MM.1S (cell line): ENCODE data around the gene CHST1.

Experiments used
- DNase-seq: peaks from one replicate; pipeline ENCODE4 v3.0.0-alpha.2; 2015
- H2AFZ ChIP-seq: fragments of 300-600 bp; sonication (generic); 2 replicates; pipeline ENCODE4 v1.6.0; 2016; ENCODE audit warnings: antibody characterized with exemption, low read length
- H3F3A ChIP-seq: fragments of 300-600 bp; sonication (generic); 2 replicates; pipeline ENCODE4 v1.6.1; 2016; ENCODE audit warnings: mild to moderate bottlenecking, antibody characterized with exemption, low read length, moderate library complexity, mixed read lengths; ENCODE audit not compliant: insufficient read depth
- H3K27ac ChIP-seq: fragments of 300-600 bp; sonication (generic); 2 replicates; pipeline ENCODE4 v1.5.1; 2016; ENCODE audit warnings: mild to moderate bottlenecking, low read length
- H3K27me3 ChIP-seq: fragments of 300-600 bp; sonication (generic); replicated peaks from 2 replicates; pipeline ENCODE4 v1.6.0; 2016; ENCODE audit warnings: low read length; ENCODE audit not compliant: insufficient read depth
- H3K36me3 ChIP-seq: fragments of 300-600 bp; sonication (generic); replicated peaks from 2 replicates; pipeline ENCODE4 v1.6.1; 2016; ENCODE audit warnings: mild to moderate bottlenecking, low read length, mixed read lengths; ENCODE audit not compliant: insufficient read depth
- H3K4me1 ChIP-seq: fragments of 300-600 bp; sonication (generic); 2 replicates; pipeline ENCODE4 v1.6.1; 2016; ENCODE audit warnings: low read length, mixed read lengths
- H3K4me2 ChIP-seq: fragments of 300-600 bp; sonication (generic); 2 replicates; pipeline ENCODE4 v1.6.0; 2016; ENCODE audit warnings: low read depth, low read length
- H3K4me3 ChIP-seq: fragments of 300-600 bp; sonication (generic); 2 replicates; pipeline ENCODE4 v1.5.1; 2016; ENCODE audit warnings: low read length, mixed read lengths
- H3K79me2 ChIP-seq: fragments of 300-600 bp; sonication (generic); 2 replicates; pipeline ENCODE4 v1.6.1; 2016; ENCODE audit warnings: mixed run types, low read length, mixed read lengths
- H3K9ac ChIP-seq: fragments of 300-600 bp; sonication (generic); 2 replicates; pipeline ENCODE4 v1.6.1; 2016; ENCODE audit warnings: low read length, mixed read lengths
- H3K9me2 ChIP-seq: fragments of 300-600 bp; sonication (generic); replicated peaks from 2 replicates; pipeline ENCODE4 v1.6.1; 2016; ENCODE audit warnings: mild to moderate bottlenecking, low read length, mixed read lengths; ENCODE audit not compliant: insufficient read depth
- H3K9me3 ChIP-seq: fragments of 300-600 bp; sonication (generic); replicated peaks from 2 replicates; pipeline ENCODE4 v1.6.1; 2016; ENCODE audit warnings: mild to moderate bottlenecking, low read length, mixed read lengths; ENCODE audit not compliant: insufficient read depth
- H4K20me1 ChIP-seq: fragments of 300-600 bp; sonication (generic); 2 replicates; pipeline ENCODE4 v1.6.1; 2016; ENCODE audit warnings: mild to moderate bottlenecking, low read length, moderate library complexity, mixed read lengths; ENCODE audit not compliant: insufficient read depth
- EZH2 ChIP-seq: fragments of 300-600 bp; sonication (generic); optimal IDR thresholded peaks from 2 replicates; pipeline ENCODE3; 2017; ENCODE audit warnings: low read depth, mild to moderate bottlenecking, antibody characterized with exemption, low read length, mixed read lengths
- EZH2phosphoT487 ChIP-seq: fragments of 300-600 bp; sonication (generic); IDR thresholded peaks from 2 replicates; pipeline ENCODE4 v1.6.1; 2018; ENCODE audit warnings: antibody characterized with exemption, low read length
- TF ChIP-seq, protein P1 (sequence below): fragments of 300-600 bp; sonication (generic); IDR thresholded peaks from 2 replicates; pipeline ENCODE4 v1.5.1; 2016; ENCODE audit warnings: antibody characterized with exemption, low read length, mixed read lengths

Gene CHST1

DNA sequence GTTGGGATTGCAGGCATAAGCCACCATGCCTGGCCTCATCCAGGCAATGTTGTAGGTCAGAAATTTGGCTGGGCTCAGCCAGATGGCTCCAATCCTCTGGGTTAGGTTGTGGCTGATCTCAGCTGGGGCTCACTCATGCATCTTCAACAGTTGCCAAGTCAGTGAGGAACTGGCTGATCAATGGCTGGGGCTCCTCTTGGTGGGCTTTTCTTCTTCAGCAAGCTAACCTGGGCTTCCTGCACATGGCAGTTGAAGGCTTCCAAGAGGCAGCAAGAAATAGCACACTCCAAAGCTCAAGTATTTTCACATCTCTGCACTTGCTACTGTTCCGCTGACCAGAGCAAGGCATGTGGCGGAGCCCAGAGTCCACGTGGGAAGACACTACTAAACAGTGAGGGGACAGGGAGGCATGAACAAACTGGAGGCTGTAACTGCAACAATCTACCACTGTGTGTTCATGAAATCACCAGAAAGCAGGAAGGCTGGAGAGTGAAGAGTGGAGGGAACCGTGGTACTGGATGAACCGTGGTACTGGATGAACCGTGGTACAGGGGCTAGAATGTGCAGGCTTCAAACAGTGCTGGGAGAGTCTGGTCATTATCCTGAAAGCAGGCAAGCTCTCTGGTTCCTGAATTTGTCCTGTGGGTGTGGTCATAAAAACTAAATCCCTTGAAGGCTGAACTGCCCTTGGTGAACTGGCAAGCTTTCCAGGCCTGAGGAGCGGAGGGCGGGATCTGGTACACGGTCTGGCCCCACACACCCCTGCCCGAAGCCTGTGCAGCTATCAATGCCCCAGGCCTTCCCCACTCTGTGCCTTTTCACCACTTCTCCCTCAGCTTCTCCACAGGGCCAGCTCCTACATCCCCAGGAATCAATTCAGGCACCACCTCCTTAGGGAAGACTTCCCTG, 20.2 kb downstream of the CHST1 start:
- H4K20me1 ChIP-seq: no peaks in the 10 kb centered on the region

DNA sequence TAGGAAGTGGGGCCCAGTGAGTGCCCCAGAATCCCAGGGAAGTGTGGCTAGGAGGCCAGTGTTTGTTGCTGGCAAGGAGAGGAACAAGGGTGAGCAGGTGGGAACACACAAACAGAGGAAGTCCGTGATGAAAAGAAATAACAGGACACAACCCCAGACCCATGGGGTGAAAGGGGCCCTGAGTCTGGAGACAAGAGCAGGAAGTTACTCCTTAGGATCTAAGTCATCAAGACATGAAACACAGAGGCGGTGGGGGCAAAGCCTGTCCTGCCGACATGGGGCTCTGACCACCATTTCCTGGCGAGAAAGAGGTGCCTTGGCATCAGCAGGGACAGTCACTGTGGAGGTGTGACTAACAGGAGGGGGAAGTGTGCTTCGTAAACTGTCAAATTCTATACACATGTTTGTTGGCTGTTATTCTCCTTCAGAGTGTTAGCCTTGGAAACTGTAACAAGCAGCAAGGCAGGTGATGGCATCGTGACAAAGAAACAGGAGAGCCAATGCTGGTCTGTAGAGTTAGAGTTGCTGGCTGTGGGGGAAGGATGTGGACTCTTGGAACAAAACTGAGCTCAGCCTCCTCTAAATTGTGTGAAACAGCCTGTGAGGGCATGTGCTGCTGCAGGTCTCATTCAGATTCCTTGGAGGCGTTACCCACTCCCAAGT, 21.7 kb downstream of the CHST1 start:
- no peaks in the 10 kb centered on the region for H3K79me2 ChIP-seq
- TF ChIP-seq, protein P1, sequence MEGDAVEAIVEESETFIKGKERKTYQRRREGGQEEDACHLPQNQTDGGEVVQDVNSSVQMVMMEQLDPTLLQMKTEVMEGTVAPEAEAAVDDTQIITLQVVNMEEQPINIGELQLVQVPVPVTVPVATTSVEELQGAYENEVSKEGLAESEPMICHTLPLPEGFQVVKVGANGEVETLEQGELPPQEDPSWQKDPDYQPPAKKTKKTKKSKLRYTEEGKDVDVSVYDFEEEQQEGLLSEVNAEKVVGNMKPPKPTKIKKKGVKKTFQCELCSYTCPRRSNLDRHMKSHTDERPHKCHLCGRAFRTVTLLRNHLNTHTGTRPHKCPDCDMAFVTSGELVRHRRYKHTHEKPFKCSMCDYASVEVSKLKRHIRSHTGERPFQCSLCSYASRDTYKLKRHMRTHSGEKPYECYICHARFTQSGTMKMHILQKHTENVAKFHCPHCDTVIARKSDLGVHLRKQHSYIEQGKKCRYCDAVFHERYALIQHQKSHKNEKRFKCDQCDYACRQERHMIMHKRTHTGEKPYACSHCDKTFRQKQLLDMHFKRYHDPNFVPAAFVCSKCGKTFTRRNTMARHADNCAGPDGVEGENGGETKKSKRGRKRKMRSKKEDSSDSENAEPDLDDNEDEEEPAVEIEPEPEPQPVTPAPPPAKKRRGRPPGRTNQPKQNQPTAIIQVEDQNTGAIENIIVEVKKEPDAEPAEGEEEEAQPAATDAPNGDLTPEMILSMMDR: no peak
- TF ChIP-seq EZH2 (no peak), EZH2phosphoT487 (no peak)

More for the DNA sequence above, 20.2 kb downstream of the CHST1 start:
- no peak overlapping the region for H2AFZ ChIP-seq
- H3K27ac ChIP-seq: no peak overlapping the region
- H3K4me3 ChIP-seq: no peak overlapping the region
- H3K9ac ChIP-seq: no peak overlapping the region
- TF ChIP-seq, protein P1: no peak
- TF ChIP-seq EZH2phosphoT487: no peak
- TF ChIP-seq EZH2: no peak
- H3K27me3 ChIP-seq: no peaks in the 10 kb centered on the region
- H3F3A ChIP-seq: no peaks in the 10 kb centered on the region
- no peaks in the 10 kb centered on the region for H3K4me1 ChIP-seq
- DNase-seq: no peak
- H3K4me2 ChIP-seq: no peak overlapping the region
- no peaks in the 10 kb centered on the region for H3K9me2 ChIP-seq
- H3K9me3 ChIP-seq: no peaks in the 10 kb centered on the region
- no peaks in the 10 kb centered on the region for H3K36me3 ChIP-seq
- H3K79me2 ChIP-seq: no peaks in the 10 kb centered on the region

DNA sequence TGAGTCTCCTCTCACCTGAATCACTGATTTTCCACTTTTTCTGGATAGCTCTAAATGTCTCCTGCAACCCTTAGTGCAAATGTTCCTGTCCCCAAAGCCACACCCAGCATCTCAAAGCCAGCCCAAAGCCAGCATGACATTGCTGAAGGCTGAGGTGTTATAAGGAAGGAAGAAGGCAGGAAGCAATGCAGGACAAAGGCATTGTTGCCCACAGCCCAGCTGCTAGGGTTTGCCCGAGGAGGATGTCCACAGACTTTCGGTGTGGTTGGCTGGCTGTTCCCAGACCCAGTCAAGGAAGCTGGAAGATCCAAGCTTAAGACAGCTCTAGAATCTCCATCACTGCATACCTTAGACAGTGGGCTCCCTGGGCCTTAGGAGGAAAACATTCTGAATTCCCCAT, 23.5 kb downstream of the CHST1 start:
- H3K4me3 ChIP-seq: no peak overlapping the region
- H3K27ac ChIP-seq: no peak overlapping the region
- no peak overlapping the region for H2AFZ ChIP-seq
- H3K4me1 ChIP-seq: no peaks in the 10 kb centered on the region
- TF ChIP-seq, protein P1: no peak
- no peaks in the 10 kb centered on the region for H4K20me1 ChIP-seq
- no peak for DNase-seq
- H3K27me3 ChIP-seq: no peaks in the 10 kb centered on the region
- H3K4me2 ChIP-seq: no peak overlapping the region
- H3F3A ChIP-seq: no peaks in the 10 kb centered on the region
- H3K9me3 ChIP-seq: no peaks in the 10 kb centered on the region
- no peaks in the 10 kb centered on the region for H3K9me2 ChIP-seq
- H3K36me3 ChIP-seq: no peaks in the 10 kb centered on the region
- H3K79me2 ChIP-seq: no peaks in the 10 kb centered on the region
- H3K9ac ChIP-seq: no peak overlapping the region

More for the DNA sequence above, 21.7 kb downstream of the CHST1 start:
- Histone ChIP-seq H3K4me2 (no peak overlapping the region), H3K9me2 (no peaks in the 10 kb centered on the region), H2AFZ (no peak overlapping the region), H4K20me1 (no peaks in the 10 kb centered on the region), H3F3A (no peaks in the 10 kb centered on the region), H3K4me3 (no peak overlapping the region), H3K9ac (no peak overlapping the region), H3K27me3 (no peaks in the 10 kb centered on the region), H3K4me1 (no peaks in the 10 kb centered on the region), H3K36me3 (no peaks in the 10 kb centered on the region), H3K9me3 (no peaks in the 10 kb centered on the region), H3K27ac (no peak overlapping the region)
- DNase-seq: no peak
